ENCODE data around the gene DVL3.

DNA sequence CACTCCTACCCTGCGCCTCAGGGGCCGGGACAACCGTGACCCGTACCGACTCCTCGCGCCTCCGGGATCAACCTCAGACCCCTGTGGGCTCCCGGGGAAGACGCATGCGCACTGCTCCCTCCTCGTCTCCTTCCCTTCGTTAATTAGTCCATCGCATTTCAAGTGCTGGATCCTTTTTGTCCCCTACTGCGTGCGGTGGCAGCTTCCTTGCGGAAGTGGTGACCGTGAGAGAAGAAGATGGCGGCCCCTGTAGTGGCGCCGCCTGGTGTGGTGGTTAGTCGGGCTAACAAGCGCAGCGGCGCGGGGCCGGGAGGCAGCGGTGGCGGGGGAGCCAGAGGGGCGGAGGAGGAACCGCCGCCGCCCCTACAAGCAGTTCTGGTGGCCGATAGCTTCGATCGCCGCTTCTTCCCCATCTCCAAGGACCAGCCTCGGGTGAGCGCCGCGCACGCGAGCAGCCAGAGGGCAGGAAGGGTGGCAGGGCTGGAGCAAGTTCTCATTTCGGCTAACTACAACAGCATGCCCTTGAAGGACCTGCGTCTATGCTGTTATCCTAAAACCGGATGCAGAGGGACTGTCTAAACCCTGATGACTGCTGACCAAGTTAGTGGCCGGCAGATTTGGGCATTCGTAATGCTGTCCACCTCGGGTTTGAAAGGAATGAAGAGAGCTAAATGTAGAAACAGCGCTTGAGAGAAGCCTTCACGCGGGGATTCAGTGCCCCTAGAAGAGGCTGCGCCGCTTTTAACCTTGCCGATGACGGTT is 19.8 kb upstream of the DVL3 start, which contains the start of gene EIF2B5:
- TF ChIP-seq SP1 (IDR thresholded peaks at IDR 0.05; ENCODE audit: low read depth), result peak; percentile 86
- TF ChIP-seq, protein P1, sequence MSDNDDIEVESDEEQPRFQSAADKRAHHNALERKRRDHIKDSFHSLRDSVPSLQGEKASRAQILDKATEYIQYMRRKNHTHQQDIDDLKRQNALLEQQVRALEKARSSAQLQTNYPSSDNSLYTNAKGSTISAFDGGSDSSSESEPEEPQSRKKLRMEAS (IDR thresholded peaks at IDR 0.05), result peak; percentile 89
- no peak for TF ChIP-seq RAD21 (IDR thresholded peaks at IDR 0.05; ENCODE audit: low read depth)
- TF ChIP-seq, protein P2, sequence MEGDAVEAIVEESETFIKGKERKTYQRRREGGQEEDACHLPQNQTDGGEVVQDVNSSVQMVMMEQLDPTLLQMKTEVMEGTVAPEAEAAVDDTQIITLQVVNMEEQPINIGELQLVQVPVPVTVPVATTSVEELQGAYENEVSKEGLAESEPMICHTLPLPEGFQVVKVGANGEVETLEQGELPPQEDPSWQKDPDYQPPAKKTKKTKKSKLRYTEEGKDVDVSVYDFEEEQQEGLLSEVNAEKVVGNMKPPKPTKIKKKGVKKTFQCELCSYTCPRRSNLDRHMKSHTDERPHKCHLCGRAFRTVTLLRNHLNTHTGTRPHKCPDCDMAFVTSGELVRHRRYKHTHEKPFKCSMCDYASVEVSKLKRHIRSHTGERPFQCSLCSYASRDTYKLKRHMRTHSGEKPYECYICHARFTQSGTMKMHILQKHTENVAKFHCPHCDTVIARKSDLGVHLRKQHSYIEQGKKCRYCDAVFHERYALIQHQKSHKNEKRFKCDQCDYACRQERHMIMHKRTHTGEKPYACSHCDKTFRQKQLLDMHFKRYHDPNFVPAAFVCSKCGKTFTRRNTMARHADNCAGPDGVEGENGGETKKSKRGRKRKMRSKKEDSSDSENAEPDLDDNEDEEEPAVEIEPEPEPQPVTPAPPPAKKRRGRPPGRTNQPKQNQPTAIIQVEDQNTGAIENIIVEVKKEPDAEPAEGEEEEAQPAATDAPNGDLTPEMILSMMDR (IDR thresholded peaks at IDR 0.05 in 2 of 3, conservative IDR thresholded peaks at IDR 0.05 in 1 of 3; ENCODE audit: borderline replicate concordance in 1 of 3, insufficient read depth in 1 of 3, low read depth in 2 of 3, low read length in 2 of 3), result peak in 1 of 3 experiments; percentile 41; a peak in 1 of 6 replicates
- TF ChIP-seq POLR2AphosphoS5 (IDR thresholded peaks at IDR 0.05; ENCODE audit: low read depth, low read length), result peak; percentile 90
- no peak for TF ChIP-seq ZFX (IDR thresholded peaks at IDR 0.05)
